Hematopoietic multipotent progenitor cell treated with erythropoietin and hydrocortisone succinate and interleukin-3 and kit ligand, for 15 days (in vitro differentiated cells): ENCODE results near the gene DIP2A.
A peak's percentile ranks its signal among the peaks of the same experiment; 100 is the strongest.
"Not testable (repeated sequence)": the region's sequence is repeated elsewhere in the genome, so short reads cannot be mapped to it uniquely, and the experiment has no call there.

Experiments
- DNase-seq: peaks from one replicate; pipeline ENCODE4 v3.0.0-alpha.2; 2015; ENCODE audit warnings: low spot score

Gene DIP2A

GRCh38 chr21:46452710-46453109 lies 6.0 kb upstream of the DIP2A start:
- no peak for DNase-seq

- no peak for DNase-seq
These were observed 4.5 kb upstream of the DIP2A start for GRCh38 chr21:46454142-46454541.

GRCh38 chr21:46454634-46455390 lies 3.9 kb upstream of the DIP2A start:
- no peak for DNase-seq

GRCh38 chr21:46455575-46456385 lies 2.9 kb upstream of the DIP2A start:
- peak; percentile 87 for DNase-seq

- no peak for DNase-seq
These were observed 1.9 kb upstream of the DIP2A start for GRCh38 chr21:46456750-46457149.

- DNase-seq, result no peak
These were observed 833 bp upstream of the DIP2A start for GRCh38 chr21:46457801-46458314.

GRCh38 chr21:46459024-46459355 lies 299 bp downstream of the DIP2A start:
- no peak for DNase-seq

GRCh38 chr21:46459356-46460112 lies 843 bp downstream of the DIP2A start:
- no peak for DNase-seq

GRCh38 chr21:46461909-46462308 lies 3.2 kb downstream of the DIP2A start:
- DNase-seq, result no peak

- not testable (repeated sequence) for DNase-seq
These were observed 6.5 kb downstream of the DIP2A start for GRCh38 chr21:46465153-46465552.

GRCh38 chr21:46465651-46466050 lies 7.0 kb downstream of the DIP2A start:
- DNase-seq, result no peak

GRCh38 chr21:46468108-46468774 lies 9.6 kb downstream of the DIP2A start:
- no peak for DNase-seq

- DNase-seq, result no peak
These were observed 10.6 kb downstream of the DIP2A start for GRCh38 chr21:46469275-46469674.

GRCh38 chr21:46471514-46471913 lies 12.8 kb downstream of the DIP2A start:
- no peak for DNase-seq

GRCh38 chr21:46472246-46472645 lies 13.6 kb downstream of the DIP2A start:
- DNase-seq, result no peak

GRCh38 chr21:46474382-46474781 lies 15.7 kb downstream of the DIP2A start:
- DNase-seq, result no peak

GRCh38 chr21:46475296-46475695 lies 16.6 kb downstream of the DIP2A start:
- DNase-seq, result no peak

- DNase-seq, result no peak
These were observed 19.1 kb downstream of the DIP2A start for GRCh38 chr21:46477765-46478164.

GRCh38 chr21:46478910-46479309 lies 20.2 kb downstream of the DIP2A start:
- DNase-seq, result no peak

- DNase-seq, result no peak
These were observed 21.8 kb downstream of the DIP2A start for GRCh38 chr21:46480466-46480865.

GRCh38 chr21:46482225-46482845 lies 23.6 kb downstream of the DIP2A start:
- DNase-seq, result no peak

- no peak for DNase-seq
These were observed 24.1 kb downstream of the DIP2A start for GRCh38 chr21:46482846-46483231.
